Endometrium (tissue), 2 donors: ENCODE data around the gene LARP6.
"Not testable (repeated sequence)": the region's sequence is repeated elsewhere in the genome, so short reads cannot be mapped to it uniquely, and the experiment has no call there.

Source experiments
- FAIRE-seq: peaks from 2 replicates; lab custom pipeline; 2012; peaks lifted over from hg19 to GRCh38; lab: Jason Lieb, UNC
- donor health status: control.
- donor health status: control.

LARP6 gene

DNA sequence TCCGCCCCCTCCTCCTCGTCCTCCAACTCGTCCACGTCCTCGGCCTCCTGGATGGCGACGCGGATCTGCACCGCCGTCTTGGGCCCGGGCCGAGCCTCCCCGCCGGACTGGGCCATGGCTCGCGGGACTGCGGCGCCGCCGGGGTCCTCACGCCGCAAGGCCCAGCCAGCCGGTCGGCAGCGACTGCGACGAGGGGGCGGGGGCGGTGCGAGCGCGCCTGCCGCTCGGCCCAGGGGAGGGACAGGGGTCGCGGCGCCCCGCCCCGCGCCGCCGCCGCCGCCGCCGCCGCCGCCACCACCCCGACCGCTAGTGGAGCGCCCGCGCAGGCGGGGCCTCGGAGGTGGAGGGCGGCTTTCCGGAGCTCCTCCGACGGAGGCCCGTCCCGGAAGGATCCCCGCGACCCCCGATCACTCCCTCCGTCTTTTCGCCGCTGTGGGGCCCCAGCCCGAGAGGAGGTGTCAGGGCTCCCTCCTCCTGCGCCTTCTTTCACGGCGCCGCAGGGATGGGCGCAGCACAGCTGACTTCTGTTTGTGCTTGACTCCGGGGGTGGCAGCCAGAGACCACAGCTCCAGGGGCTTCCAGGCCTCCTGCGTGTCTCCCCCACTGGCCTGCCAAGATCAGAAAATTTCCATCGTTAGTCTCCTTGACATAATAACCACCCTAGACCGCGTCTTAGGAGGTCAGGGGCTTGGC, at the start of gene LARP6:
Gene LARP6, minus strand, starts transcription at position 185 of the 693 bp plus-strand sequence. Its CDS starts 69 bp downstream, at position 116.
- no peak for FAIRE-seq

DNA sequence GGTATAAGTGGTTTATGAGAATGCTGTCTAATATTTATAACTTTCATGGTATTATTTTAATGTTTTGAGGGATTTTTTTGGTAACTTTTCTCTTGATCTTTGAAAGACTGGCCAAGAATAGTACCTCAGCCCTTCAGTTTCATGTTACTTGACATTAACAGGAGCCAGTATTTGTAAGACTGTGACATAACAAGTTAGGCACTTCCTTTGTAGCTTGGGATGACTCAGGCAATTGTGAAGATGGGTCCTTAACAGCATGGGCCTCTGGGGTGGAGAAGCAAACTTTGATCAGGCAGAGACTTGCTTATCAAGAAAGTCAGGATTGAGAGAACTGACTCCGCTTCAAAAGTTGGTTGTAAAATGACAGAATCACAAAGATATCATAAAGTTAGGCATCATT, 48.1 kb upstream of the LARP6 start:
- FAIRE-seq: no peak

DNA sequence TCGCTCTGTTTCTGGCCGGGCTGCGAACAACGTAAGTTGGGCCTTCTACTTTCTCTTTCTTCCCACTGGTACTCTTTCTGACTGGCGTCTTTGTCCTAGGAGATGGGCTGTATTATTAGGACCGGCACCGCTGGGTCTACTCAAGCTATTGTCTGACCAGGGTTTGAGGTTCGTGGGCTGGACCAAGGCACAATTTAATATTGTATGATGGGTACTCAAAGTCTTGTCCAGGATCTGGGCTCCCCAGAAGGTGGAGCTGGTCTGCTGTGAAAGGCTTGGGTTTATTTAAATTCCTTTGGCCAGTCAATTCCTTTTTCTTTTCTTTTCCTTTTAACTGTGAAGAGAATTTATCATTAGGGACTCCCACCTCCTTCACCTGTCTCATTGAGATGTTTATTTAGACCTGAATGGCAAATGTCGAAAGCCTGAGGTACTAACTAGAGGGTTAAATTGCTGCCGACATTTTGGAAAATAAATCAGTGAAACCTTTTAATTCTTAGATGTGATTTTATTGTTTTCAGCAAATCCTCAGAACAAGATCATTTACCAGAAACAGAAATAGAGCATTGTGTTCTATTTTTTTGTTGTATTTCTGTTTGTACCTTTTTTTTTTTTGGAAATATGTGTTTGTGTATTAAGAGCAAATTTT, 39.1 kb upstream of the LARP6 start:
- FAIRE-seq: peak; percentile 31

DNA sequence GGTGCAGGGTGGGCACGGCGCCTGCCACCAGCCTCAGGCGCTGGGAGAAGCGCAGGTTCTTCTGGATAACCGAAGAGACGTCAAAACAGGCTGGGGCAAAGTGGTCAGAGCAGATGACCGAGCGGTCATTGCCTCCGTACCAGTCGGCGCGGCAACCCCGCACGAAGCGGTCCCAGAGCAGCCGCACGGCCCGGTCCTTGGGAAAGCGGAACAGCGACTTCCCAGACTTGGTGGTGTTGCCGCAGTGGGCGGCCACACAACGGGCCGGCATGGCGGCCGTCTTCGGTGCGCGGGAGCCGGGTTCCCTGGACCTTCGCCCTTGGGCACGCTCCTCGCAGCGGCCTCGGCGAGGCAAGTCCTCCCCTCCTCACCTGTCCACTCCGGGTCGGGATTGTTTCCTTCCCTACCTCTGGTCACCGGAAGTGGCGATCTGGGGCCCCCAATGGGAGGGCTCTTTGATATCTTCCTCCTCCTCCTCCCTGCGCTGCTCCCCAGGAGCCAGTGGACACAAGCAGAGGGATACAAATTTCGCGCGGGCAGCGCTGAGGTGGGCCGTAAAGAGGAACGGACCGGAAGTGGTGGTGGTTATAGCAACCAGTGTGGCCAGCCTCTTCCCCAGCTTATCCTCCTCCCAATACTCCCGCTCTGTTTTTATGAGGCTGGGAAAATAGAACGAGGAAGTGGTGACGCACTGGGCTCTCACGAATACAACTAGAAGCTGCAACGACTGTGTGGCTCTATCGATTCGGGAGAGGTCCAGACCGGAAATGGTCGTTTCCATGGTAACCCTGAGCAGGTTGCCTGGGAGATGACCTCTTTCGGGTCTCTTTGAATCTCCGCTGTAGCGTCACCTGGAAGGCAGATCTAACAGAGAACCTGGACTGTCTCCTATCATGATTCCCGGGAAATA, 38.3 kb upstream of the LARP6 start, which contains the start of the genes LRRC49 and THAP10:
Gene LRRC49, plus strand, starts transcription at position 825 of the 910 bp plus-strand sequence. Its CDS starts 69 bp downstream, at position 894.
Gene THAP10, minus strand, starts transcription at position 432 of the 910 bp plus-strand sequence. Its CDS starts 161 bp downstream, at position 271.
- FAIRE-seq: peak; percentile 87

DNA sequence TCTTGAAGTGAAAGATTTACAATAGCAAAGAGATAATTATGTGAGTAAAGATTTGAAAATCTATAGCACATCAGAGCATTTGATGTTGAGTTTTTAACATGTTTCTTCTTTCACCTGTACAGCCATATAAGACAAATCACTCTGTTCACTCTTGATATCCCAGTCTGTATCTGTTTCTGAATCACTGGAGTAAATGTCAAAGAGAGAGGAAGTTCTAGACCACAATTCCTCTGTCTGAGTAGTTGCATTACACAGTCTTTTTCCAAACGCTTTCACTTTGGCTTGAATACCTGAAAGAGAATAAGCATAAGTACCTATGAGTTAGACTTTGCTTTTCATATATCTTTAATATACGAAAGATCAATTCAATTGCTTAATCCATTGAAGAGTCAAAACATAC, 28.4 kb upstream of the LARP6 start:
- no peak for FAIRE-seq

DNA sequence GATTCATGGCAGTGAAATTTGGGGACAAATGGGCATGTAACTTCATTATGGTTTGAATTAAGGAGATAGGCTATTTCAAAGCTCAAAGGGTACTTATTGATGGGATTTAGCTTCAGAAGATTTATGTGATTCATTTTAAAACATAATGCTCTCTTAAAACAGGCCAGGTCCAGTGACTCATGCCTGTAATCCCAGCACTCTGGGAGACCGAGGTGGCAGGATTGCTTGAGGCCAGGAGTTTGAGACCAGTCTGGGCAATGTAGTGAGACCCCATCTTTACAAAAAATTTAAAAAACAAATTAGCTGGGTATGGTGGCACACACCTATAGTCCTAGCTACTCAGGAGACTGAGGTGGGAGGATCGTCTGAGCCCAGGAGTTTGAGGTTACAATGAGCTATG, 26.8 kb upstream of the LARP6 start:
- FAIRE-seq: no peak

DNA sequence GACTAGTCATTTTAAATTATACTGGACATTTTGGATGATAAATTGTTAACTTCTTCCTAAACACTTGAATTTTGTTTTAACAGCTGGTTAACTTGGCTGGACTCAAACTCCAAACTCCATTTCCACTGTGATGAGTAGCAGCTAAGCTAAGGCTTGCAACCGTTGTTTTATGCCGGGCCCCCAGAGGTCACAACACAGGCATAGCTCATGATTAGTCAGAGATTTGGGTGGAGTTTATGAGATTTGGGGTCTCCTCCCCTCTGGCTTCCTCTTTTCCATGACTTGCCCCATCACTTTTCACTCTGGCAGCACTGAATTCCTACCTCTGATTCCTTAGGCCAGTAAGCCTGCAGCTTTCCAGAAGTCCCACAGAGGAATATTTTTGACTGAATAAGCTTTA, 25.4 kb upstream of the LARP6 start:
- FAIRE-seq: no peak

DNA sequence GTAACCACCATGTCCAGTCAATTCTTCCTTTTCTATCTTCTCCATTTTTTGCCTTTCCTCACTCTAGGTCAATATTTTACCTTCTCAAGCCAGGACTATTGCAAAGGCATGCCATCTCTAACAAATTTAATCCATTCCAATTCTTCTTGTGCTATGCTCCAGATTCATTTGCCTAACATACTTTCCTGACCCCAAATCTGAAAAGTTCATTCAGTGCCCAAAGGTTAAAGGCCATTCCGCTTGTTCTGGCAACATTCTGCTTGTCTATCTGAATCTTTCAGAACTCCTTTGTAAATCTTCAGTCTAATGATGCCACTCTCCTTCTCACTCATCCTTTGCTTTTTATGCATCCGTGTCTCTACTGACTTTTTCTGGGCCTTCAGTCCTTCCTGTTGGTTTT, 22.7 kb upstream of the LARP6 start:
- FAIRE-seq: no peak

DNA sequence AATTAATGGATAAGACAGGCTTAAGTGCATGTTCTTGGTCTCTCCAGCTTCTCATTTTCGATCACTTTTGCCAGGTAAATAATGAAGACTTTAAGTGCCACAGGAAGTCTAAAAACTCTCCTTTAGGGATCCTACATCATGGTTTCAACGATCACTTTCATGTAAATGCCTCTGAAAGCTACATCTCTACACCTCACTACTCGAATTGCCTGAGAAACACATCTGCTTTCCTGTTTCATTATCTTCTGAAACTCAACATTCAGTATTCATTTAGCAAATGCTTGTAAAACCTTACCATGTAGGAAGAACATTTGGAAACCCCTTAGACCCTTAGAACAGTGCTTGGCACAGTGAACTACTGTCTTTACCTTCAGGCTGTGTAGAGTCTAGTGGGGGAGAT, 22.1 kb upstream of the LARP6 start:
- FAIRE-seq: no peak

DNA sequence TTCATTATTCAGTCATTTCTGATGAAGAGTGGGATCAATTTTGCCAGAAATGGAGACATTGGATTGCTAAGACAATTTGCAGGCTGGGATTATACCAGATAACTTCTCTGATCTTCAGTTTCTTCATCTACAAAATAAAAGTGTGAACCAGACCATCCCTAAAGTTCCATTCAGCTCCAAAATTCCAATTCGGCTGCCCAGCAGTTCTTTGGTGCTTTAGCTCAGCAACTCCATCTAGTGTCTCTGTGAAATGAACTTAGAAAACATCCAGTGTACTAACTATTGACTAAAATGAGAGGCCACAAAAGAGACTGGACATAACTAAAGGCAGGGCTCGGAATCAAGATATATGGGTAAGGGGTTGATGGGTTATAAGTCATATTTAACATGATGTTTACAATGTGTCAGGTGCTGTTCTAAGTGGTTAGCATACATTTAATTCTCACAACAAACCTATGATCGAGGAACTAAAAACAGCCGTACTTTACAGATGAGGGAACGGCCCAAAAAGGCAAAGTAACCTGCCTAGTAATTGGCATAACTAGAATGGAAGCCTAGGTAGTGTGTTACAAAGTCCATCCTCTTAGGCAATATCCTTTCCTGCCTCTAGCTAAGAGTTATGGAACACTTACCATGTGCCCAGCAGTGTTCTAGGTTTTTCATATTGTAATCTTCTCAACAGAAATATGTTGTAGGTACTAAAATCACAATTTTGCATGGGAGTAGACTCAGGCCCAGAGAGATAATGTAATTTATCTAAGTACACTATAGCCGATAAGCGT, 21.2 kb upstream of the LARP6 start:
- peak; percentile 83 for FAIRE-seq

DNA sequence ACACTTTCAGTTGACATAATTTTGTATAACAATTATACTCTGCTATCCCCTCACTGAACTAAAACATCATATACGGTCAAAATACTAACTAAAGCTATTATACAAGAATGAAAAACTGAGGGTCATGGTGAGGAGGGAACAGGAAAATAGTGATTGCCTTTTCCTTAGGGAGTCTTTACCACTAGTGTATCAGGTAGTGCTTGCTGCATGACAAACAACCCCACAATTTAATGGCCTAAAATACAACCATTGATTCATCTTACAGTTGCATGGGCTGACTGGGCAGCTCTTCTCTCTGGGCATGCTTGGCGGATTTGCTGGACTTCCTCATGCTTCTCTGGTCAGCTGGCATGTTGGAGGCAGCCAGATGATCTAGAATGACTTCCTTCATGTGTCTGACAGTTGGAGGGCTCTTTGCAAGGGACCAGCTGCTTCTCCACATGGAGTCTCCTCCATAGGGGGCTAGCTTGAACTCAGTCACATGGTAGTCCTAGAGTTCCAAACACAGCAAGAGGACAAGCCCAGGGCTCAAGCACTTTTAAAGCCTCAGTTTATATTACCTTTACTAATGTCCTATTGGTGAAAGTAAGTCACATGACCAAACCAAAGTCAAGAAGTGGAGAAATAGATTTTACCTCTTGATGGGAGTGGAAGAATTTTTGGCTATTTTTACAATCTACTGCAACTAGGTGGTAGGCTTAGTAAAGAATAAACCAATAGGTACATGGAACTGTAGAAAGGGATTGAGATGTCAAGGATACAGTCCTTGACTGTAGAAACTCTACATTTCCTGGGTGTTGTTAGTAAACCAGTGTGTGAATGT, 19.5 kb upstream of the LARP6 start:
- FAIRE-seq: no peak

DNA sequence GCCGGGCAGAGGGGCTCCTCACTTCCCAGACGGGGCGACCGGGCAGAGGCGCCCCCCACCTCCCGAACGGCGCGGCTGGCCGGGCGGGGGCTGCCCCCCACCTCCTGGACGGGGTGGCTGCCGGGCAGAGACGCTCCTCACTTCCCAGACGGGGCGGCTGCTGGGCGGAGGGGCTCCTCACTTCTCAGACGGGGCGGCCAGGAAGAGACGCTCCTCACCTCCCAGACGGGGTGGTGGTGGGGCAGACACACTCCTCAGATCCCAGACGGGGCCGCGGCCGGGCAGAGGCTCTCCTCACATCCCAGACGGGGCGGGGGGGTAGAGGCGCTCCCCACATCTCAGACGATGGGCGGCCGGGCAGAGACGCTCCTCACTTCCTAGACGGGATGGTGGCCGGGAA, 17.5 kb upstream of the LARP6 start:
- FAIRE-seq: not testable (repeated sequence)

DNA sequence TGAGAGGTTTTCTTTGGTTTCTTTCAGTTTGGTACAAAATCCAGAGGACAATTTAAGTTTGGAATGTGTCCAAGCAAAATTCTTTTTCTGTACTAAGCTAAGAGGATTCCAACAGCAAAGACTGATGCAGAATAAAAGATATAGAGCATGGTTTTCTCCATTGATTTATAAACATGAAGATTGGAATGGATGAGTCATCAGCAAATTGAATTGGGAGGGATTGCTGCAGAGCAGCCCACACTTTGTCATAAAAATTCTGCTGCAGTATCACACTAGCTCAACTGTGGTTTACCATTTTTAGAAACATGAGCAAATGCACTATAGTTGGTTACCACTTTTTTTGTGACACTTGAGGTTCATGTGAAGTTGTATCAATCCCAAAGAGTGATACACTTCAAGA, 16.1 kb upstream of the LARP6 start:
- FAIRE-seq: peak; percentile 93

DNA sequence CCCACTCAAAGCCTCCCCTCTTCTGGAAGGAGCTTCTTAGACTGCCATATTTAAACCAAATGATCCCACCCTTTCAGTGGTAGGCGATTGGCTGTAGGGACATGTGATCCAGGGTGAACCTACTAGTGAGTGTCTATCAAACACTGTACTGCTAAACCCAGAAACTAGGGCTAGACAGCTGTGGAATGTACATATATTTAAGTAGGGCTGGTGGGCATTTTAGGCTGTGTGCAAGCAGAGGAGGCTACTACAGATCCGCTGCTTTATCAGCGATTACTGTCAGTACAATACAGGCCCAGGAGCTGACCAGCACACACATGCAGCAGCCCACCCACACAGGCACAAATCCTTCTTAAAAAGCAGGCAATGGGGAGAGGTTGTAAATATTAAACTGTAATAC, 15.4 kb upstream of the LARP6 start:
- no peak for FAIRE-seq

DNA sequence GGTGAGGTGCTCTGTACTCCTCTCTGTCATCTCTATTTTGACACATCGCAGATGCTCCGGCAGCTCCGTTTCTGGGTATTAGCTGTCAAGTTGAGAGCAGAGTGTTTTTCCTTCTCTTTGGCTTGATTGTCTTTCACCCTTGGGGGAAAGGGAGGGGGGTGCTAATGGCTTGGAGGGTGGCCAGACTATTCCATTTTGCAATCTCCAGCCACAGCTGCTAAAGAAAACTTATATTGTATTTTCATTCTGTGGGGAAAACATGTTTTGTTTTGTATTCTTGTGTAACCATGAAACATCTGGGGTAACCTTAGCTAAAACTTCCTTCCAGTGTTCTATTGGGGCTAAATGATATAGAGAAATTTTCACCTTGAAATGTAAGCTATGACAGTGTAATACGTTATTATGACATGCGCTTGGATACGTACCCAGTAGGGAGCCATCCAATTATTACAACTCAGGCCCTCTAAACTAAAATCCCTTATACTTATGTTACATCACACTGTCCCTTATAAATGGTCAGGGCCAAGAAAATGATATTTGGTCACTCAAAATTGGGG, 14.0 kb upstream of the LARP6 start:
- FAIRE-seq: peak; percentile 59

DNA sequence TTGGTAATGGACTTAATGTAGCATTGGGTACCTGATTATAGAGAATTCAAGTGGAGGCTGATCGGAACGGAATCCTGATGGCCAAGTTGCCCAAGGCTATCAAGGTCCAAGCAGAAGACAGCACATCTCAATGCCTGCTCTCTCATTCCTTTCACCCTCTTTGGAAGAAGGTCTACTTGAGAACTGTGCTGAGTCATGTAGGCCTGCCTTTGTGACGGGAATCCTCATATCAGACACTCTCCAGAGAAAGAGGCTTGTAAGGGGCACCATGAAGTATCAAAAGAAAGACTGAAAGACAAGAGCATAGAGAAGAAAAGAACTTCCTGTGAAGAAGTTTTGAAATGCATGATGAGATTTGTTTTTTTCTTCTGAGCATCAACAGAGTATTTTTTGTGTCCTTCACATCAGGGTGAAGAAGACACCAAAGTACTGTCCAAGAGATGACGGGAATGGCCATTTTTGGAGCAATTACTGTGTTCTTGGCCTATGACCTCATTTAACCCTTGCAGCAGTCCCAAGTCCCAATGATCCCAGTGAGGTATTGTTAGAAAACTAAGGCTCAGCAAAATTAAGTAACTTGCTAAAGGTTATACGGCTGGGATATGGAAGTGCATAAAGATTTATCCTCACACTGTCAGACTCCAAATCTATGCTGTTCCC, 13.2 kb upstream of the LARP6 start:
- no peak for FAIRE-seq

DNA sequence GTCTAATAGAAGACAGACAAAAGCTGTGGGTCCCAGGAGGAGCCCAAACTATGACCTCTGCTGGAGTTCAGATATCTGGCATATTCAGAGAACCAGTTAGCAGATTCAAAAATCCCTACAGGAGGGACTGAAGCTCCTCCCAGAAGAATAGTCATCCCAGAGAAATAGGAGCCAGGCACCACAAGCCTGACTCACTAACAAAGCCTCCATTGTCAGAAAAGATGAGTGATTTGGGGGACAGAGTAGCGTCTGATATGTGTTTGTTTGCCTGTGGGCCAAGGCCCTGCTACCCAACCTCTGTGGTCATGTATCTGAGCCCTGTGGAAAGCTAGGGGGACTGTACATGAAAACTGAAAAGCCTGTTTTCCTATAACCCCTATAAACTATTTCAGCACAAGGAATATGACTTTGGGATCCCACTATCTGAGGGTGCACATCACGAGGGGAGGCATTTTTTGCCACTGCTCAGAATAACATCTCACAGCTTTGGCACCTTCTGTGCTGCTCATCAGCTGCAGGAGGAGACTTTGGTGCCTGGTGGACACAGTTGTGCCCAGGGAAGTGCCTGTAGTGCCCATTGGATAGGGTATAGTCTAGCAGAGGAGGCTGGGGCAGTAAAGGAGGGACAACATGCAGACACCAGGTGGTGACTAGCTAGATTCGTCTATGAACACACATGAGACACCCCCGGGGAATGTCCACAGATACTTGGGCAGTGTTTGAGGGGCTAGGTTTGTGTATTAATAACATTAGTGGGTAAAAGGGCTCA, 9.7 kb upstream of the LARP6 start:
- no peak for FAIRE-seq

DNA sequence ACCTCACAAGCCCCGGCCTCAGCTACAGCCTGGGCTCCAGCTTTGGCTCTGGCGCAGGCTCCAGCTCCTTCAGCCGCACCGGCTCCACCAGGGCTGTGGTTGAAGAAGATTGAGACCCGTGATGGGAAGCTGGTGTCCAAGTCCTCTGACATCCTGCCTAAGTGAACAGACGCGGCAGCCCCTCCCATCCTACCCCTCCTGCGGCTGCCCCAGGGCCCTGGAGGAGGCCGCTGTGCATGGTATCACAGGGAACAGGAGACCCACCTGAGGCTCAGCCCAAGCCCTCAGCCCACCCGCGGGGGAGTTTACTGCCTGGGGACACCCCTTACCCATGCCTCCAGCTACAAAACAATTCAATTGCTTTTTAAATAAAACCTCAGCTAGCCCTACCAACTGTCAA, 6.0 kb upstream of the LARP6 start:
- FAIRE-seq: no peak

DNA sequence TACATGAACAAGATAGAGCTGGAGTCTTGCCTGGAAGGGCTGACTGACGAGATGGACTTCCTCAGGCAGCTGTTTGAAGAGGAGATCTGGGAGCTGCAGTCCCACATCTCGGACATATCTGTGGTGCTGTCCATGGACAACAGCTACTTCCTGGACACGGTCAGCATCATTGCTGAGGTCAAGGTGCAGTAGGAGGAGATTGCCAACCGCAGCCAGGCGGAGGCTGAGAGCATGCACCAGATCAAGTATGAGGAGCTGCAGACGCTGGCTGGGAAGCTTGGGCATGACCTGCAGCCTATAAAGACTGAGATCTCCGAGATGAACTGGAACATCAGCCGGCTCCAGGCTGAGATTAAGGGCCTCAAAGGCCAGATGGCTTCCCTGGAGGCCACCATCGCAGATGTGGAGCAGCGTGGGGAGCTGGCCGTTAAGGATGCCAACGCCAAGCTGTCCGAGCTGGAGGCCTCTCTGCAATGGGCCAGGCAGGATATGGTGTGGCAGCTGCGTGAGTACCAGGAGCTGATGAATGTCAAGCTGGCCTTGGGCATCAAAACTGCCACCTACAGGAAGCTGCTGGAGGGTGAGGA, 5.5 kb upstream of the LARP6 start:
- no peak for FAIRE-seq
